Astrocyte of the spinal cord (primary cell): ENCODE data around the gene KRTAP12-4.
"Not testable (repeated sequence)": the region's sequence is repeated elsewhere in the genome, so short reads cannot be mapped to it uniquely, and the experiment has no call there.

ENCODE experiments used
- DNase-seq: peaks from one replicate; pipeline ENCODE4 v3.0.0; 2011; ENCODE audit warnings: low read depth, low spot score
- H3K4me3 ChIP-seq: 2 replicates; pipeline ENCODE4 v1.5.1; 2011; ENCODE audit warnings: low read depth, mild to moderate bottlenecking, low read length, moderate library complexity
- CTCF ChIP-seq: IDR thresholded peaks from 2 replicates; pipeline ENCODE4 v1.5.1; 2012; ENCODE audit warnings: low read depth, mild to moderate bottlenecking, low read length, inconsistent platforms
- in situ Hi-C: cut with HindIII; loops from 2 replicates; pipeline ENCODE4 v1.10.0; 2017; ENCODE audit warnings: low sequenced_read_pairs

KRTAP12-4 gene

GRCh38 chr21:44648557-44649311 lies 5.7 kb downstream of the KRTAP12-4 start:
- DNase-seq, result no peak
- in situ Hi-C loops, result no loop called here
- TF ChIP-seq CTCF, result no peak
- H3K4me3 ChIP-seq, result no peak overlapping the region

GRCh38 chr21:44647222-44647552 lies 7.3 kb downstream of the KRTAP12-4 start:
- no peak for TF ChIP-seq CTCF
- H3K4me3 ChIP-seq, result no peak overlapping the region
- in situ Hi-C loops, result no loop called here
- no peak for DNase-seq

GRCh38 chr21:44646366-44647221 lies 7.9 kb downstream of the KRTAP12-4 start, which contains the start of gene KRTAP10-11:
Gene KRTAP10-11 (plus strand): TSS chr21:44646414. CDS start chr21:44646459, 45 bp downstream.
- DNase-seq, in situ Hi-C loops, H3K4me3 ChIP-seq: not testable (repeated sequence)

GRCh38 chr21:44644878-44645277 lies 9.6 kb downstream of the KRTAP12-4 start:
- no peak for DNase-seq
- TF ChIP-seq CTCF, result no peak
- in situ Hi-C loops, result no loop called here
- H3K4me3 ChIP-seq, result no peak overlapping the region

GRCh38 chr21:44643741-44644310 lies 10.6 kb downstream of the KRTAP12-4 start:
- no peak for DNase-seq
- H3K4me3 ChIP-seq, result no peak overlapping the region
- in situ Hi-C loops, result no loop called here
- TF ChIP-seq CTCF, result no peak

- in situ Hi-C loops, result no loop called here
- no peak for TF ChIP-seq CTCF
- no peak for DNase-seq
Observed at GRCh38 chr21:44640761-44641160, 13.7 kb downstream of the KRTAP12-4 start.

GRCh38 chr21:44639331-44639655 lies 15.2 kb downstream of the KRTAP12-4 start:
- in situ Hi-C loops, result no loop called here
- no peak for TF ChIP-seq CTCF
- H3K4me3 ChIP-seq, result no peak overlapping the region
- DNase-seq, result no peak

More at GRCh38 chr21:44640761-44641160, 13.7 kb downstream of the KRTAP12-4 start:
- H3K4me3 ChIP-seq, result no peak overlapping the region

- DNase-seq, H3K4me3 ChIP-seq, in situ Hi-C loops: not testable (repeated sequence)
Observed at GRCh38 chr21:44638506-44639330, 15.7 kb downstream of the KRTAP12-4 start.

- in situ Hi-C loops, H3K4me3 ChIP-seq, DNase-seq: not testable (repeated sequence)
Observed at GRCh38 chr21:44637851-44638348, 16.6 kb downstream of the KRTAP12-4 start.
